Stimulated activated CD4-positive, alpha-beta T cell treated with anti-CD3 and anti-CD28 coated beads, Interleukin-15, amount 100 ng/mL, for 48 hours (primary cell): ENCODE data around the gene ADK.
"Not testable (repeated sequence)": the region's sequence is repeated elsewhere in the genome, so short reads cannot be mapped to it uniquely, and the experiment has no call there.

ENCODE experiments used
- DNase-seq, 2 donors: peaks; one replicate each; pipeline ENCODE4 v3.0.0-alpha.2; 2020; ENCODE audit warnings: low read depth in 2 of 2

Gene ADK

GRCh38 chr10:74419958-74420375 lies 268.9 kb downstream of the ADK start:
- DNase-seq: no peak

GRCh38 chr10:74424565-74424964 lies 273.5 kb downstream of the ADK start:
- DNase-seq: no peak

- no peak for DNase-seq
These were observed 274.5 kb downstream of the ADK start for GRCh38 chr10:74425456-74426001.

GRCh38 chr10:74431816-74432215 lies 280.8 kb downstream of the ADK start:
- no peak for DNase-seq

GRCh38 chr10:74432841-74433594 lies 282.0 kb downstream of the ADK start:
- no peak for DNase-seq

- no peak for DNase-seq
These were observed 282.6 kb downstream of the ADK start for GRCh38 chr10:74433595-74433956.

- no peak for DNase-seq
These were observed 283.0 kb downstream of the ADK start for GRCh38 chr10:74433993-74434392.

GRCh38 chr10:74434547-74434946 lies 283.5 kb downstream of the ADK start:
- DNase-seq: no peak

- DNase-seq: no peak
These were observed 285.6 kb downstream of the ADK start for GRCh38 chr10:74436523-74437170.

- no peak for DNase-seq
These were observed 286.8 kb downstream of the ADK start for GRCh38 chr10:74437822-74438221.

- no peak for DNase-seq
These were observed 288.2 kb downstream of the ADK start for GRCh38 chr10:74439213-74439612.

GRCh38 chr10:74445493-74445892 lies 294.5 kb downstream of the ADK start:
- no peak for DNase-seq

GRCh38 chr10:74450602-74451001 lies 299.6 kb downstream of the ADK start:
- no peak for DNase-seq

GRCh38 chr10:74451127-74451829 lies 300.3 kb downstream of the ADK start:
- no peak for DNase-seq

GRCh38 chr10:74453169-74453568 lies 302.1 kb downstream of the ADK start:
- DNase-seq: no peak

GRCh38 chr10:74457478-74457877 lies 306.5 kb downstream of the ADK start:
- DNase-seq: not testable (repeated sequence)

- DNase-seq: no peak
These were observed 309.8 kb downstream of the ADK start for GRCh38 chr10:74460812-74461211.

GRCh38 chr10:74474022-74474713 lies 323.1 kb downstream of the ADK start:
- DNase-seq: no peak

- not testable (repeated sequence) for DNase-seq
These were observed 325.2 kb downstream of the ADK start for GRCh38 chr10:74476162-74476706.

- DNase-seq: no peak
These were observed 329.8 kb downstream of the ADK start for GRCh38 chr10:74480778-74481177.

GRCh38 chr10:74483356-74483755 lies 332.3 kb downstream of the ADK start:
- no peak for DNase-seq

GRCh38 chr10:74485283-74485682 lies 334.3 kb downstream of the ADK start:
- no peak for DNase-seq
